H1 (cell line): ENCODE measurements around the gene CDRT4. TPM values are rescaled to one million over a fixed set of nuclear protein-coding genes. Genes with fewer than 3 reads are reported as not detected.

Experiments used
- SAP30 ChIP-seq: fragments of 300-600 bp; sonication (generic); IDR thresholded peaks from 2 replicates; pipeline ENCODE4 v1.7.1; 2012; ENCODE audit warnings: low read length, moderate library complexity, mild to moderate bottlenecking, inconsistent platforms; ENCODE audit not compliant: insufficient read depth, insufficient replicate concordance
- ZNF274 ChIP-seq: IDR thresholded peaks from 2 replicates; pipeline ENCODE4 v1.7.0; 2012; ENCODE audit warnings: low read length, borderline replicate concordance; ENCODE audit errors: extremely low read depth
- polyA plus RNA-seq, 7 experiments: library from polyadenylated mRNA; depleted of rRNA in 3 of 7; stranded (reverse) in 5 of 7; unstranded in 2 of 7; fragments of >200 nt in 5 of 7; fragments of 200-250 nt in 2 of 7; gene quantifications; 1 replicate in 5 of 7; 2 replicates in 1 of 7; 4 replicates in 1 of 7; pipeline versions ENCODE4 v1.2.1 to v1.2.3, GENCODE V29; 2011 to 2013; ENCODE audit warnings: missing spikeins in 2 of 7, mixed read lengths in 2 of 7
- total RNA-seq: library from RNA; stranded (reverse); fragmentation: NEBNext Ultra II Directional; extraction: Animal tissue kit (Norgen Biotek cat#: 25700); gene quantifications from 2 replicates; pipeline ENCODE4 v1.2.1, GENCODE V29; 2021
- TF ChIP-seq, protein P1 (sequence below): IDR thresholded peaks from 2 replicates; pipeline ENCODE4 v1.6.1; 2012; ENCODE audit warnings: low read length, inconsistent platforms

CDRT4 gene
- total and polyA plus RNA-seq, 2 of the 8 experiments (the other 6 are each of a cell fraction or from before 2014, with no cell fraction given), result 2.6 to 5.6 TPM

DNA sequence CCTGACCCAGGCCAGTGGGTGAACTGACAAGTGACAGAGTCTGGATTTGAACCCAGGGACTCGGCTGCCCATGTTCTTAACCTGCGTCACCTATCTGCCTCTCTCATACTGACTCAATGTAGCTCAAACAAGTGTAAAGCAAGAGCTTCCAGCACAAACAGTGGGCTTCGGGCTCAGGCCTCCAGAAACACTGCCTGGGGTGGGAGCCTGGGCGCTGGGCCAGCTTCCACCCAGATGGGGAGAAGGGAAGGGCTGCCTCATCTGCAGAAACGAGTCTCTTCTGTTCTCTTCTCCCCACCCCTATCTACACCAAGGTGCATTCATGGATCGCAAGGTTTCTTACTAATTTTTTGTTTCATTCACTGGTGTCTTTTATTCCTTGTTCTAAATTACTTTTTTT lies 1.3 kb downstream of the CDRT4 start (continued):
- TF ChIP-seq SAP30 (no peak), ZNF274 (no peak)
- TF ChIP-seq, protein P1, sequence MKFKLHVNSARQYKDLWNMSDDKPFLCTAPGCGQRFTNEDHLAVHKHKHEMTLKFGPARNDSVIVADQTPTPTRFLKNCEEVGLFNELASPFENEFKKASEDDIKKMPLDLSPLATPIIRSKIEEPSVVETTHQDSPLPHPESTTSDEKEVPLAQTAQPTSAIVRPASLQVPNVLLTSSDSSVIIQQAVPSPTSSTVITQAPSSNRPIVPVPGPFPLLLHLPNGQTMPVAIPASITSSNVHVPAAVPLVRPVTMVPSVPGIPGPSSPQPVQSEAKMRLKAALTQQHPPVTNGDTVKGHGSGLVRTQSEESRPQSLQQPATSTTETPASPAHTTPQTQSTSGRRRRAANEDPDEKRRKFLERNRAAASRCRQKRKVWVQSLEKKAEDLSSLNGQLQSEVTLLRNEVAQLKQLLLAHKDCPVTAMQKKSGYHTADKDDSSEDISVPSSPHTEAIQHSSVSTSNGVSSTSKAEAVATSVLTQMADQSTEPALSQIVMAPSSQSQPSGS, result no peak
- TF ChIP-seq, all 59 proteins: peak for 0
